ENCODE data around the gene PLCB4.

- TF ChIP-seq CTCF (IDR thresholded peaks at IDR 0.05; ENCODE audit: insufficient read depth, low read length), result no peak
- no peak for TF ChIP-seq GABPA (IDR thresholded peaks at IDR 0.05; ENCODE audit: low read depth)
- TF ChIP-seq REST (IDR thresholded peaks at IDR 0.05; ENCODE audit: insufficient replicate concordance, low read depth), result no peak
- TF ChIP-seq SPI1 (IDR thresholded peaks at IDR 0.05; ENCODE audit: borderline replicate concordance, low read depth), result no peak
- TF ChIP-seq POLR2AphosphoS5 (IDR thresholded peaks at IDR 0.05; ENCODE audit: low read depth), result no peak
These were observed 9.0 kb upstream of the PLCB4 start for GRCh38 chr20:9059931-9060330.
